ENCODE data around the gene IL4R. TPM values are rescaled to one million over a fixed set of nuclear protein-coding genes. Genes with fewer than 3 reads are reported as not detected.

The IL4R gene
- total RNA-seq, 1 experiment from 2014 or later: 32.6 TPM

GRCh38 chr16:27404163-27404823, 90.5 kb downstream of the IL4R start:
- Mint-ChIP-seq H3K27me3 (ENCODE audit: insufficient read depth, unreplicated experiment) (no peaks in the 10 kb centered on the region), H3K27ac (ENCODE audit: unreplicated experiment) (no peak overlapping the region), H3K4me1 (ENCODE audit: low read depth, unreplicated experiment) (peaks cover 6% of the 10 kb centered on the region), H3K9me3 (ENCODE audit: unreplicated experiment) (no peaks in the 10 kb centered on the region), H3K4me3 (ENCODE audit: unreplicated experiment) (no peak overlapping the region), H3K36me3 (ENCODE audit: insufficient read depth, unreplicated experiment) (no peaks in the 10 kb centered on the region)
- no peak for TF ChIP-seq CTCF (IDR thresholded peaks at IDR 0.05; ENCODE audit: insufficient read depth in 1 of 2, low read depth in 1 of 2, low read length in 1 of 2, severe bottlenecking in 1 of 2, unreplicated experiment in 1 of 2)
- DNase-seq: no peak
- ChIA-PET POLR2A (no interaction called here), CTCF (interaction anchor here (0.6 kb wide), 1 partner anchor 294 kb away, joined by 4 read pairs; no protein-coding TSS in a partner anchor)
- intact Hi-C loops (cut with micrococcal nuclease; ENCODE audit: unreplicated experiment): no loop called here
- H3K36me3 ChIP-seq (ENCODE audit: control insufficient read depth, insufficient read depth, low read length): no peaks in the 10 kb centered on the region
- H3K4me3 ChIP-seq (ENCODE audit: low read depth, low read length): no peak overlapping the region
- H3K27me3 ChIP-seq (replicated peaks; ENCODE audit: control insufficient read depth, insufficient read depth, low read length): no peaks in the 10 kb centered on the region
- no TSS peak for BruUV-seq (replicated peaks)
- H3K9me3 ChIP-seq: peaks cover under 1% of the 10 kb centered on the region; the same call in 1 of the 2 replicates
- H3K4me1 ChIP-seq: no peaks in the 10 kb centered on the region

GRCh38 chr16:27405546-27406451, 92.0 kb downstream of the IL4R start:
- no peak overlapping the region for H3K4me3 Mint-ChIP-seq (ENCODE audit: unreplicated experiment)
- no peaks in the 10 kb centered on the region for H3K9me3 Mint-ChIP-seq (ENCODE audit: unreplicated experiment)
- no TSS peak for BruUV-seq (replicated peaks)
- DNase-seq: no peak
- H3K27ac Mint-ChIP-seq (ENCODE audit: unreplicated experiment): no peak overlapping the region
- H3K4me1 ChIP-seq: no peaks in the 10 kb centered on the region
- peaks cover 6% of the 10 kb centered on the region for H3K4me1 Mint-ChIP-seq (ENCODE audit: low read depth, unreplicated experiment)
- no peaks in the 10 kb centered on the region for H3K27me3 Mint-ChIP-seq (ENCODE audit: insufficient read depth, unreplicated experiment)
- ChIA-PET CTCF (no interaction called here), POLR2A (no interaction called here)
- no peaks in the 10 kb centered on the region for H3K36me3 ChIP-seq (ENCODE audit: control insufficient read depth, insufficient read depth, low read length)
- no peak for TF ChIP-seq CTCF (IDR thresholded peaks at IDR 0.05; ENCODE audit: insufficient read depth in 1 of 2, low read depth in 1 of 2, low read length in 1 of 2, severe bottlenecking in 1 of 2, unreplicated experiment in 1 of 2)
- peaks cover 4% of the 10 kb centered on the region; the same call in 1 of the 2 replicates for H3K9me3 ChIP-seq
- intact Hi-C loops (cut with micrococcal nuclease; ENCODE audit: unreplicated experiment): no loop called here
- H3K27me3 ChIP-seq (replicated peaks; ENCODE audit: control insufficient read depth, insufficient read depth, low read length): no peaks in the 10 kb centered on the region
- H3K36me3 Mint-ChIP-seq (ENCODE audit: insufficient read depth, unreplicated experiment): no peaks in the 10 kb centered on the region
- H3K4me3 ChIP-seq (ENCODE audit: low read depth, low read length): no peak overlapping the region

GRCh38 chr16:27406511-27407128, 92.8 kb downstream of the IL4R start:
- Mint-ChIP-seq H3K9me3 (ENCODE audit: unreplicated experiment) (peaks cover 4% of the 10 kb centered on the region), H3K27me3 (ENCODE audit: insufficient read depth, unreplicated experiment) (no peaks in the 10 kb centered on the region), H3K4me3 (ENCODE audit: unreplicated experiment) (no peak overlapping the region), H3K27ac (ENCODE audit: unreplicated experiment) (no peak overlapping the region), H3K36me3 (ENCODE audit: insufficient read depth, unreplicated experiment) (no peaks in the 10 kb centered on the region), H3K4me1 (ENCODE audit: low read depth, unreplicated experiment) (peaks cover 6% of the 10 kb centered on the region)
- ChIA-PET POLR2A (no interaction called here), CTCF (no interaction called here)
- Histone ChIP-seq H3K4me3 (ENCODE audit: low read depth, low read length) (no peak overlapping the region), H3K9me3 (peaks cover 4% of the 10 kb centered on the region; the same call in 1 of the 2 replicates), H3K36me3 (ENCODE audit: control insufficient read depth, insufficient read depth, low read length) (no peaks in the 10 kb centered on the region), H3K27me3 (replicated peaks; ENCODE audit: control insufficient read depth, insufficient read depth, low read length) (no peaks in the 10 kb centered on the region), H3K4me1 (no peaks in the 10 kb centered on the region)
- no peak for TF ChIP-seq CTCF (IDR thresholded peaks at IDR 0.05; ENCODE audit: insufficient read depth in 1 of 2, low read depth in 1 of 2, low read length in 1 of 2, severe bottlenecking in 1 of 2, unreplicated experiment in 1 of 2)
- no TSS peak for BruUV-seq (replicated peaks)
- DNase-seq: no peak
- intact Hi-C loops (cut with micrococcal nuclease; ENCODE audit: unreplicated experiment): no loop called here

Data from Caco-2 (cell line).